Measurements from ENCODE around the gene NDUFB7.
"Not testable (repeated sequence)": the region's sequence is repeated elsewhere in the genome, so short reads cannot be mapped to it uniquely, and the experiment has no call there.

The NDUFB7 gene

GRCh38 chr19:14570864-14571527 lies 870 bp downstream of the NDUFB7 start:
- no peak for DNase-seq

GRCh38 chr19:14567079-14567478 lies 4.8 kb downstream of the NDUFB7 start:
- DNase-seq = no peak

- DNase-seq = no peak
These were observed 5.2 kb downstream of the NDUFB7 start for GRCh38 chr19:14566712-14567077.

- DNase-seq = no peak
These were observed 5.8 kb downstream of the NDUFB7 start for GRCh38 chr19:14565765-14566711.

- no peak for DNase-seq
These were observed 6.6 kb downstream of the NDUFB7 start for GRCh38 chr19:14565298-14565679.

- DNase-seq = not testable (repeated sequence)
These were observed 7.1 kb downstream of the NDUFB7 start for GRCh38 chr19:14564652-14565297.

GRCh38 chr19:14563989-14564651 lies 7.7 kb downstream of the NDUFB7 start:
- DNase-seq = peak; percentile 60

GRCh38 chr19:14563590-14563926 lies 8.3 kb downstream of the NDUFB7 start:
- no peak for DNase-seq

GRCh38 chr19:14562660-14563589 lies 8.9 kb downstream of the NDUFB7 start:
- DNase-seq = no peak

GRCh38 chr19:14561847-14562351 lies 10.0 kb downstream of the NDUFB7 start:
- DNase-seq = peak; percentile 43

GRCh38 chr19:14561249-14561648 lies 10.6 kb downstream of the NDUFB7 start:
- DNase-seq = no peak

- DNase-seq = no peak
These were observed 11.1 kb downstream of the NDUFB7 start for GRCh38 chr19:14560776-14561108.

- no peak for DNase-seq
These were observed 11.7 kb downstream of the NDUFB7 start for GRCh38 chr19:14559916-14560775.

- no peak for DNase-seq
These were observed 13.3 kb downstream of the NDUFB7 start for GRCh38 chr19:14558370-14559066.

- DNase-seq = peak; percentile 78
These were observed 15.1 kb downstream of the NDUFB7 start for GRCh38 chr19:14556662-14557188.

GRCh38 chr19:14555918-14556661 lies 15.8 kb downstream of the NDUFB7 start:
- DNase-seq = no peak

- no peak for DNase-seq
These were observed 17.5 kb downstream of the NDUFB7 start for GRCh38 chr19:14554382-14554812.

GRCh38 chr19:14553939-14554243 lies 18.0 kb downstream of the NDUFB7 start:
- DNase-seq = no peak

Data from CD4-positive, alpha-beta T cell treated with Interleukin-12 subunit alpha and Interleukin-12 subunit beta, for 1 hour (primary cell).